HG03342 (cell line): ENCODE results near the gene CAMSAP3.
"Not testable (repeated sequence)": the region's sequence is repeated elsewhere in the genome, so short reads cannot be mapped to it uniquely, and the experiment has no call there.

Experiments
- ATAC-seq: cut with Tn5 transposase; IDR thresholded peaks from one replicate; pipeline ENCODE4 v1.9.1; 2021; ENCODE audit warnings: mild to moderate bottlenecking, moderate library complexity; ENCODE audit not compliant: unreplicated experiment

Gene CAMSAP3

GRCh38 chr19:7570761-7571160, 24.9 kb upstream of the CAMSAP3 start:
- ATAC-seq: no peak

- ATAC-seq: no peak
These were observed 20.1 kb upstream of the CAMSAP3 start for GRCh38 chr19:7575434-7576040.

GRCh38 chr19:7577422-7577821, 18.2 kb upstream of the CAMSAP3 start:
- ATAC-seq: not testable (repeated sequence)

GRCh38 chr19:7578127-7578526, 17.5 kb upstream of the CAMSAP3 start:
- no peak for ATAC-seq

- no peak for ATAC-seq
These were observed 16.5 kb upstream of the CAMSAP3 start for GRCh38 chr19:7579182-7579581.

GRCh38 chr19:7582446-7582845, 13.2 kb upstream of the CAMSAP3 start:
- ATAC-seq: no peak

- no peak for ATAC-seq
These were observed 5.8 kb upstream of the CAMSAP3 start for GRCh38 chr19:7589822-7590221.

GRCh38 chr19:7590256-7590655, 5.4 kb upstream of the CAMSAP3 start:
- no peak for ATAC-seq

GRCh38 chr19:7596211-7596937, 711 bp downstream of the CAMSAP3 start:
- ATAC-seq: no peak

GRCh38 chr19:7597689-7598088, 2.0 kb downstream of the CAMSAP3 start:
- ATAC-seq: no peak

GRCh38 chr19:7598180-7598579, 2.5 kb downstream of the CAMSAP3 start:
- ATAC-seq: no peak

- no peak for ATAC-seq
These were observed 5.1 kb downstream of the CAMSAP3 start for GRCh38 chr19:7600721-7601120.

- ATAC-seq: no peak
These were observed 6.7 kb downstream of the CAMSAP3 start for GRCh38 chr19:7602240-7602934.

- ATAC-seq: no peak
These were observed 7.4 kb downstream of the CAMSAP3 start for GRCh38 chr19:7602935-7603497.

GRCh38 chr19:7603919-7604318, 8.3 kb downstream of the CAMSAP3 start:
- ATAC-seq: no peak

- ATAC-seq: no peak
These were observed 10.0 kb downstream of the CAMSAP3 start for GRCh38 chr19:7605490-7606222.

- no peak for ATAC-seq
These were observed 10.6 kb downstream of the CAMSAP3 start for GRCh38 chr19:7606289-7606688.

GRCh38 chr19:7607212-7607873, 11.7 kb downstream of the CAMSAP3 start:
- no peak for ATAC-seq

GRCh38 chr19:7607874-7608560, 12.4 kb downstream of the CAMSAP3 start:
- ATAC-seq: no peak
